D341Med (cell line): ENCODE results near the gene GJB6.
"Not testable (repeated sequence)": the region's sequence is repeated elsewhere in the genome, so short reads cannot be mapped to it uniquely, and the experiment has no call there.

Experiments used
- DNase-seq: peaks from one replicate; pipeline ENCODE4 v3.0.0; 2012; ENCODE audit warnings: low spot score

Gene GJB6

DNA sequence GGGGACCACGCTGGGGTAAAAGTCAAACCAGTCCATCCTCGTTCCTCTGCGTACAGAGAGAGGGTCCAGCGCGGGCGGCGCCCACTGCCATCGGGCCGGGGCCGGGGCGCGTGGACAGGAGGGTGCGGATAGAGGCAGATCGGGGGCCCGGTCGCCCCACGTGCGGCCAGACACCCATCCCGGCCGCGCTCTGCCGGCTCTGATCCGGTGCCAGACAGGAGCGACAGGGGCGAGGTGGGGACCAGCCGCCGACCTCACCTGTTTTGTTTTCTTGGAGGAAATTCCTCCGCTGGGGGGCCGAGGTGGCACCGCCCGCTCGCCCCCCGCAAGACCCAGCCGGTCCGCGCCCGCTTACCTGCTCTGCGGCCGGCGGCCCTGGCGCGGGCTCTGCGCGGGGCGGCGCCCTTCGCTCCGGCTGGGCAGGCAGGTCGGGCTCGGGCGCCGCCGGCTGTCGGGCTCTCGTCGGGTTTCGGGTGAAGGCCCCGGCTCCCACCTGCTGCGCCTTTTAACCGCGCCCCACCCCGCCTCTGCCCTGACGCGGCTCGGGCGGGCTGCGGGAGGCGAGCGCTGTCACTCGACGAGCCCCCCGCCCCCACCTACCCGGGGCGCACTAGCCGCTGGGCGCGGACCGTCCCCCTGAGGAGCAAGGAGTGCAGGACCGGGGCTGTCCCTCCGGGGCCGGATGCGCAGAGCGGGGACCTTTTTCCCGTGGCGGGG, at the start of gene GJB6:
Gene GJB6, minus strand, starts transcription at position 481 of the 717 bp plus-strand sequence. CDS start 8,839 bp downstream, outside the sequence.
- peak; percentile 68 for DNase-seq

DNA sequence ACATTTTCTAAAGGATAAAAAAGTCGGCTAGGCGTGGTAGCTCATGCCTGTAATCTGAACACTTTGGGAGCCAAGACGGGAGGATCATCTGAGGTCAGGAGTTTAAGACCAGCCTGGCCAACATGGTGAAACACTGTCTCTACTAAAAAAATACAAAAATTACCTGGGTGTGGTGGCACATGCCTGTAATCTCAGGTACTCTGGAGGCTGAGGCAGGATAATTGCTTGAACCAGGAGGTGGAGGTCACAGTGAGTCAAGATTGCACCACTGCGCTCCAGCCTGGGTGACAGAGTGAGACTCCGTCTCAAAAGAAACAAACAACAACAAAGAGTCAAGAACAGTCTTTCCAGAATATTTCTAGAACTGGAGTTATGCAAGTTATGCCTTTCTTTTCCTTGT, 44.8 kb upstream of the GJB6 start:
- not testable (repeated sequence) for DNase-seq

DNA sequence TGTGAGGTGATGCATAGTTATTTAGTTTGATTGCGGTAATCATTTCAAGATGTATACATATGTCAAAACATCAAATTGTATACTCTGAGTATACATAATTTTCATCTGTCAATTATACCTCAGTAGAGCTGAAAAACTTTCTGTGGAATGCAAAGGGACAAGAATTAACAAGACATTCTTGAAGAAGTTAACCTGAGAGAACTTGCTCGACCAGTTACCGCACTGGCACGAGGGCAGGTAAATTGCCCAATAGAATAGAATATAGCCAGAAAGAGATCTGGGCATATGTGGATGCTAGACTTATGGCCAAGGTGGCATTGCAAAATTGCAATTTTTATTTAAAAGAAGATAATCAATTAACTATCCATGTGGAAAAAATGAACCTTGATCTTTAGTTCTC, 42.3 kb upstream of the GJB6 start:
- DNase-seq, result no peak

DNA sequence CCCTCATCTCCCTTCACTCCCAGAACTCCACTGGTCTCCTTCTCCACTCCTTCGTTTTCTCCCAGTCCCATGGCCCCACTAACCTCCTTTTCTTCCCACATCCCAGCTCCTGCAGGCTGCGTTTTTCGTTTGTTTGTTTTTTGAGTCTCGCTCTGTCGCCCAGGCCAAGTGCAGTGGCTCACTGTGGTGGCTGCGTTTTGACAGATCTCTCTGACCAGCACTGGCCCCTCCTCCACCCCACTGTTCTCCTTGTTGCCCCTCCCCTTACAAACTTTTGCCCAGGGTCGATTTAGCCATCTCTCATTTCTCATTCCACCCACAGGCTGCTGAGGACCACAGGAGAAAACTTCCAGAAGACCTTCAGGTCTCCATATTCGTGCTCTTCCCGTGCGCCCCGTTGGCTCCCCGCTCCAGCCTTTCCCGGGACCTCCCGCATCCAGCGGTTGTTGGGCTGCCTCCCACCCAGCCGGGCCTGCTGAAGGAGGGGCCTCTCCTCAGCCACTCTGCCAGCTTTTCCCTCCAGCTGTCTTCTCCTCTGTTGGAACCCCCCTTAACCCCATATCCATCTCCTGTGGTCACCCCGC, 40.6 kb upstream of the GJB6 start:
- no peak for DNase-seq

DNA sequence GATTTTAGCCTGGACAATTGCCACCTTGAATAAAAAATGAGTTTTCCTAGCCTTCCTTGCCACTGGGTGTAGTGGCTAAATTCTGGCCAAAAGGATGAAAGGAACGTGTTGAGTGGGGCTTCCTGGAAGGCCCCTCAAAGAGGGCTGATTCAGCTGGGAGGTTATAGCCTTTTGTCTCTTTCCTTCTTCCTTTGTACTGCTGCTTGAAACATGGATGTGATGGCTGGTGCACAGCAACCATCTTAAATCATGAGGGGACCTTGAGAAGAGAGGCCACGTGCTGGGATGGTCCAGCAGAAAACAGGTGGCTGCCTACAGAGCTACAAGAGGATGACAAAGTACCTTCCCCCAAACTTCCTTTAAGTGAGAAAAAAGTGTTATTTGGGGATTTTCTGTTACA, 40.0 kb upstream of the GJB6 start:
- DNase-seq, result no peak

DNA sequence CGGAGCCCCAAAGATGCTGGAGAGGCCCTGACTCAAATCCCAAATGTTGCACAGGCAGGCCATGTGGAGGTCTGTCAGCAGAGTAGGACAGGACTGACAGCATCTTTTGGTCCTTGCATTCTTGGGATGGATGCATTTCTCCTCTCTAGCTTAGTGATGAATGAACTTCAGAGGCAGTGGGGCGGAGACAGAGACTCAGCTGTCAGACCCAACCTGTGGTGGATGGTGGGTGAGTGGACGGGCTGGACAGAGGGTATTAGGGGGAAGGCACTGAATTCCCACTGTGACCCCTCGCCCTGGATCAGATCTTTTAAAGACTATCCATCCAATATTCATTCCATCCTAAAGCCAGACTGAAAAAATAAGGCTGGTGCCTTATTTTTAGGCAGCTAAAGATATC, 39.3 kb upstream of the GJB6 start:
- no peak for DNase-seq

DNA sequence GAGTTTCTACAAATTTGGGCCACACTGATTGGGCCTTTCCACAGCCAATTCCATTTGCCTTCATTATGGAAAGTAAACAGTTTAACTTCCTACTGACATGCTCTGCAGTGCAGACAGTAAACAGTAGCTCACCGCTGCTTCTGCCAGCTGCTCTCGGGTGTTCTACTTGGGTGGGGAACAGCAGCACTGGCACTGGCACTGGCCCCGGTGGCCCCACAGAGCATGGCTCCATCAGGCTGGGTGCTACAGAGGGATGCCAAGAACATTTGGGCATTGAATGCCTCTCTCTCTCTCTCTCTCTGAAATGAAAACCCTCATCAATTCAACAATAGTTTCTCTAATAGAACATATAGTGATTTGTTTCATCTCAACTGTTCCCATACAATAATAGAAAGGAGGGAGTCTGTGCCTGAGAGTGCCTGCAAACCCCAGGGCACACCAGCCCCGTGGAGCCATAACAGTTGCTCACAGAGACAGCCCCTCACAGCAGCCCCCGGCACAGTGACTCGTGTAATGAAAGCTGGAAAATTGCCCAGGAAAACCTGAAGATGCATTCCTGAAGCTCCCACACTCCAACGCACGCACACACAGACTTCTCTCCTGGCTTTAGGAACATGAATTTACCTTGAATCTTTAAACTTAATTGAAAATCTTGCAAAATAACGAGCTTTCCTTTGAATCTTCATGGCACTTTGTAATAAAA, 38.2 kb upstream of the GJB6 start:
- DNase-seq, result no peak

DNA sequence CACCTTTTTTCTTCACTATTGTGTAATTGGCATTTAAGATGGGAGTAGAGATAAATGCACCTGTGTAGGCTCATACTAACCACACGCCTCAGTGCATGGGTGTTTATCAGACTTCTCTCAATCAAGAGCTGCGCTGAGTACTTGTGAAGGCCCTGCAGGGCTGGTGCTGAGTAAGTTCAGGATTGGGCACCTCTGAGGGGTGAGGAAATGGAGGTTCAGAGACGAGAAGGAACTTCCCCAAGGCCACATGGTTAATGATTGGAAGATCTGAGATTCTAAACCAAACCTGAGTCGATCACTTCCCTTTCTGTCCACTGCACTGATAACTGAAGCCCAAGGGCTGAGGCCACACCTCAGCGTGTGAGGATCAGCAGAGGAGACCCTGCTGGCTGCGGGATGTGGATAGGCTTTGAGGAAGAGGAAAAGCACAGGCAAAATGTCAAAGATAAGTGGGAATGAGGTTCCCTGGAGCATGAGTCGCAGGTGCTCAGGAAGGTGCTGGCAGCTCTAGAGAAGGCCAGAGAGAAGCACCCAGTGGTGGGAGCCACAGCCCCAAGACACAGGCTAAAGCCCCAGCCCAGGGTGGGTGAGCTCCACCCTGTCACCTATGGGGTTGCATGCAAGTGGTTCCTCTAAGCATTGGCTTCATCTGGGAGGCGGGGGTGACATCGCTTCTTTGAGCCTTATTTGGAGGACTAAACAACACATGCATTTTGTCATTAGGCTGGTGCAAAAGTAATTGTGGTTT, 32.3 kb upstream of the GJB6 start:
- DNase-seq, result no peak

DNA sequence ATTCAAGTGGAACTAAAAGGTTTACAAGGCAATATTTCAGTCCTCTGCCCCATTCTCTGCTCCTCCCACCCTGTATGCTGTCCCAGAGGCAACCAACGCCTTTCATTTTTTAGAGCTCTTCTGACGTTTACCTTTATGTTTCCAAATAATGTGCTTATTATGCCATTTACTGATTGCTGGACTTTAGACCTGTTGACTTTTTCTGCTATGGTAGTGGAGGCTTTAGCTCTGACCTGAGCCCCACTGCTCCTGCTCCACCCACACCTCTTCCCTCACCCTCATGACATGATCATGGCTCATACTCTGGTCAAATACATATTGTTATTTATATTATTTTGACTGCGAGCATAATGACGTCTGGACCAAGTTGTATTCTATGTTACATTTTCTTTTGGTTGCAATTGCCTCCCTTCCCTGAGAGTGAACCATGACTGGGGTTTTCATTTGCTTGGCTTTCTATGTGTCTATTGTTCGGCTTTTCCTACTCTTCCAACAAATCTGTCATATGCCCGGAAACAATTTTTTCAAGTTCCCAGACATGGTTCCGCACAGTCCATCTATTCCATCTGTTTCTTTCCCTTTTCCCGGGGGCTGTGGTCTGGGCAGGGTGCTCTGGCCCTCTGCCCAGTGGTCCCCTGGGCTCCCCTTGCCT, 31.4 kb upstream of the GJB6 start:
- no peak for DNase-seq

DNA sequence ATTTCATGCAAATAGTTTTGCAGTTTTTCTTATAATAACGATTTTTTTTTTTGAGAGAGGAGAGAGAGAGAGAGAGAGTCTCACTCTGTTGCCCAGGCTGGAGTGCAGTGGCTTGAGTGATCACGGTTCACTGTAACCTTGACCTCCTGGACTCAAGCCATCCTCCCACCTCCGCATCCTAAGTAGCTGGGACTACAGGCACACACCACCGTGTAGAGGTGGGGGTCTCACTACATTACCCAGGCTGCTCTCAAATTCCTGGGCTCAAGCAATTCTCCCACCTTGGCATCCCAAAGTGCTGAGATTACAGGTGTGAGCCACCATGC, 26.8 kb upstream of the GJB6 start:
- no peak for DNase-seq

DNA sequence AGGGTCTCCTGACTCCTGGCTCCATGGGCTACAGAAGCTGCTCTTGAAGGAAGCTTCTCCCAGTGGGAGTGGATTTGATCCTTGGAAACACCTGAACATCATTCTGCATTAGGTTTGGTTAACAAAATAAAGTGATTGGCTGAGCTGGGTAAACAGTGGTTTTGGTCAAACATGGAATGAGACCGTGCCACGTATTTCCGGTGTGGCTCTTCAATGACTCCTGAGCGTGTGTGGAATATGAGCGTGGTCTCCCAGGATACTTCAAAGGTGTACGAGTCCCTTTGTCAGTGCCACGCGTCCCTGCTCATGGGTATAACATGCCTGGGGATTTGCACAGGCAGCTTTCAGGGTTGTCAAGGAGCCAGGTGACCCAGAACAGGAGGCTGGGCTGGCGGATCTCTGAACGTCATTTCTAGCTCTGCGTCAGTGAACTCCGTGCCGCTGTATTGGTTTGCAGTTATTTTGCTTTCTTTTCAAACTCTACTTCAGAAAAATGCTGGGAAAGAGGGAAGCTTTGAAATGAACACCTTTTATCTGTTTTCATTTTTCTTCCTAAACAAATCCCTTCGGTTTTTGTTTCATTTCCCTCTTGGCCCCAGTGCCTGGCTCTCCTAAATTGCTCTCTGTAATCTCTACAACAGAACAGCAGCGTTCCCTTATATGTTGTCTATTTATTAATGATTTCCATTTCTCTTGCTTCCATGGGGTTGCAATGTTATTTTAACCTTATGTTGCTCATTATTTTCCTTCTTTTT, 26.3 kb upstream of the GJB6 start:
- DNase-seq, result no peak

DNA sequence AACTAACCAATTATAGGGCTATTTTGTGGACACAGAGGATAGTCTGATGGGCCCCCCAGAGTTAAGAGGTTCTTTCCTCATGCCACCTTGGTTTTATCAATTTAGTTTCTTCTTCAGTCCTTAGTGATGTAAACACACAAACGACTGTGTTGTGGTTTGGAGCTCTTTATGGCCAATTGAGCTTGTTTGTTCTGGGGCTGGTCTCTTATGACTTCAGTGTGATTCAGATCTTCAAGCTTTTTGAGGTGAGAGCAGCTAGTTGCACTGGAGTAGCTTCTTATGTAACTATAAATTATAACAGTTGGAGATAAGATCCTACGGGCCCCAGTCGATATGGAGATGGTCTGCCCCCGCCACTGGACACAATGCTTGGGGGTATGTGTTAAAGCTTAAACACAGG, 22.0 kb upstream of the GJB6 start:
- no peak for DNase-seq

DNA sequence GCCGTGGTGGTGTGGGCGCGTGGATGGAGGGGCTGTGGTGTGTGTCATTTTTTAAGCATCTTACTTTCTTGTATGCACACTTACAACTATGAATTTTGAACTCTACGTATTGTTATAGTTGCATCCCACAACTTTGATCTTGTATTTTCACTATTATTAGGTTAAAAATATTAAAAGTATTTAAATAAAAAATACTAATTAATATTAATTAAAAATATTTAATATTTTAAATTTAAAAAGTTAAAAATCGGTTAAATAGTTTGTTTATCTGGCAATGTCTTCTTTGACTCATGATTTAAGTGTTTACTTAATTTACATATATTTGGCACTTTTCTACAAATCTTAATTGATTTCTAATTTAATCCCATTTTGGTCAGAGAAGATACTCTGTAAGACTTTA, 17.8 kb upstream of the GJB6 start:
- DNase-seq, result no peak

DNA sequence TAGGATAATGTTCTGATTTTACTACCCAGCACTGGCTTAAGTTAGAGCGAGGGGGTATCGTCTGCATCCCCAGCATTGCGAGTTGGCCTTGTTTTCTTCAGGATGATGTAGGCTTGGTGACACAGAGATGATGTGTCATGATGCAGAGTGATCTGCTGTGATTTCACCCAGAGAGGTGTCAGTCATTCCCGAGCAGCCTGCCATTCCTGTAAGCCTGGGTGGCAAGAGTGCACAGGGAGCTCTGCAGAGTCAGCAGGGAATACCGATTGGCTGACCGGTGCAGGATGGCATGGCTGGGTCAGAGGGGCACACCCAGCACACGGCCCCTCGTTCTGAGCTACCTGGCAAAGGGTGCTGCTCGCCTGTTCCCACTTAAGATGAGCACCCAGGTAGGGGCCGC, 15.8 kb upstream of the GJB6 start:
- DNase-seq, result no peak

DNA sequence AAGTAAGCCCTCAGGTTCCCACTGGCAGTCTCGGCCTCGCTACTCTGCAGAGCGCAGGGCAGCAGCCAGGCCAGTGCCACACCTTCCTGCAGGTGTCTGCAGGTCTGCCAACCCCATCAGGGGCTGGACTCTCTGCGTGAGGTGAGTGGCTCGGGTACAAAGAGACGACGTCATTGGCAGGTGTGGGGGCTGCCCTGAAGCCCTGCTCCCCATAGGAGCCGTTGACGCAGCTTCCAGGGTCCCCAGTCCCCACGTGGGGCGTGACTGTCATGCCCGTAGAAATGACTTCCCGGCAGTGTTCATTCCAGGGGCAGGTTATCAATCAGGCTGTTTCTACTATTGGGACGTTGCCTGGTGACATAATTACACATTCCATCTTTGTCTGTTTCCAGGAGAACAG, 15.3 kb upstream of the GJB6 start:
- DNase-seq, result no peak

DNA sequence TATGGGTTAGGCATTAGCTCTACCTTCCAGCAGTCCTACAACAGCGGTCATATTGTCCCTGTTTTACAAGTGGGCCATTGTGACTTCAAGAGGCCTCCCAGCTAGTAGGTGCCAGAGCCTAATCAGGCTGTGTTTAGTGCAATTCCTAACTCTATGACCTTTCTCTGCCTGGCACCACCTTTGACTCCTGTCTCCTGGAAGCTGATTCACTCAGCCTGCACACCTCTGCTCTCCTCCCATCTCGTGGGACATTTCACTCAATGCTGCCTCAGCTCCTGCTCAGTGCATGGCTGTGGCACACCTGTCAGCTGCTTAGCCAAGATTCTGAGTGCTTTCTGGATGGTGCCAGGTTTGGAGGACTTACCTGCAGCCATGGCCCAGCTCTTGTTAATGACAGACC, 9.5 kb upstream of the GJB6 start:
- no peak for DNase-seq

DNA sequence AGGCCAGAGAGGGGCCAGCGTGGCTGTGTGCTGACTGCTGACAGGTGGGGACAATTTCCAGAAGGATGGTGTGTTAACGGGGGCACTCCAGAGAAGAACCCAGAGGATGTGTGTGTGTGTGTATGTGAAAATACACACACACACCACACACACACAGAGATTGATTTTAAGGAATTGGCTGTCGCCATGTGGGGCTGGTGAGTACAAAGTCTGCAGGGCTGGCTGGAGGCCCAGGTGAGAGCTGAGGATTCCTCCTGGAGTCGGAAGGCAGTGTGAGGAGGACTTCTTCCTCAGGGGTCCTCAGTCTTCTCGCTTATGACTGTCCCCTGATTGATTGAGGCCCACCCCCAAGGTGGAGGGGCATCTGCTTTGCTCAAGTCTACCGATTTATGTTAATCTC, 7.6 kb upstream of the GJB6 start:
- no peak for DNase-seq

DNA sequence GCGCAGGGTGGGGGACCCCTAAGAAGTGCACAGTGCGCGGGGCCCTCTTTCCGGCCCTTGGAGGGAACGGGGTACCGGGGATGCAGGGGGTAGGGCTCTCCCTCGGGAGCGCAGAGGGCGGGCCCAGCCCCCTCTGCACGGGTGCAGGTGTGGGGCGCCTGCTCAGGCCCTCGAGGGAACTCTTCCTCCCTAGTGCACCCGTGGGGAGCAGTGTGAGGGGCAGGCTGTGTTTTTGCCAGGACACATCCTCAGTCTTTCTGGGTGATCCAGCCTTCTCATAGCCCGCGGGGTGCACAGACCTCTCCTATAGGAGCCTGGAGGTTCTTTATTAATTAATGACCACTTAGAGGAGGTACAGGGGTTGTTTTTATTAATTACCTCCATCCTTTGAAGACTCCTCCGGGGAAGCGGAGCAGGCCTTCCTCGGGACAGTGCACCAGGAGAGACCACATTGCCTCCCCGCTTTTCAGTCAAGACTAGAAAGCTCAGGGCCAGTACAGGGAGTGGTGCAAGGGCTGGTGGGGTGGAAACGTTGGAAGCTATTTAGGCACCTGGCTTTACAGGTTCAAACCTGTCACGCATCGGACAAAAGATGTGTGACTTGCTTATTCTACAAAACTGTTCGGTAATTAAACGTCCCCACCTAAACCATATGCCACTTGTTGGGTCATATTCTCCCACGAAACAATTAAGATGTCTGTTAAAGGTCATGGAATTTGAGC, 598 bp upstream of the GJB6 start:
- DNase-seq, result no peak

DNA sequence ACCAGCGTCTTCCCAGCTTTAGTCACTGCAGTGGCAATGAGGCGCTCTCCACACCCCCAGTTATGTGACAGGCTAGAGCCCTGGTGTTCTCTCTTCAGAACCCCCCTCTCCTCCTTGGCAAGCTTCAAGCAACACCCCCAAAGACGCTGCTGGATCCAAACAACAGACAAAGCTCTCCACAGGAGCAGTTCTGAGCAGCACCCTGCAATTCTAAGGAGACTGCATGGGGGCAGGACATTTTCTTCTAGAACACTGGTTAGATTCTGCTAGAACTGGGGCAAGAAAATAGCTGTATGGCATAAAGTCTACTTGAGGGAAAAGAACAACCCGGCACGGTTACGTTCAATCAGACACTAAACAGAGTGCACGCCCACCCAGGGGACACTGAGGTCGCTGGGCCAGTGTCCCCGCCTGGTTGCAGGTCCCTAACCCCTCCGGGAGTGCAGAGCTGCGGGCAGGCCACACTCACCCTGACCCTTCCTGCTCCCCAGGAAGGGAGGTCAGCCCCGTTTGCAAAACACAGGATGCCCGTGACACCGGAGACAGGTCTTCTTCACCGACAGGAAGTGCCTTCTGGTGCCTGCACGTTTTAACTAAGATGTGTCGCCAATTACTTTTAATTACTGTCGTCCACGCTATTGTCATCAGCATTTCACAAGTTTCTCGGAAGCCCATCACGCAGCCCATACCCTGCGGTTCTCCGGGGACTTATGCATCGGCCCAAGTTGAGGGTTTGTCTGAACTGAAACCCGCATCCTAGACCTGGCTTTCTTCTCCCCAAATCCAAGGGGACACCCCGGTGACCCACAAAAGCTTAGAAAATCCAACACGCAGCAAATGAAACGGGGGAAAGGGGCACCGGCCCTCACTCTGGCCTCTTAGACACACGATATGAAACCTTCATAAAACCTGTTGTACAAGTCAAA, 943 bp downstream of the GJB6 start:
- no peak for DNase-seq

DNA sequence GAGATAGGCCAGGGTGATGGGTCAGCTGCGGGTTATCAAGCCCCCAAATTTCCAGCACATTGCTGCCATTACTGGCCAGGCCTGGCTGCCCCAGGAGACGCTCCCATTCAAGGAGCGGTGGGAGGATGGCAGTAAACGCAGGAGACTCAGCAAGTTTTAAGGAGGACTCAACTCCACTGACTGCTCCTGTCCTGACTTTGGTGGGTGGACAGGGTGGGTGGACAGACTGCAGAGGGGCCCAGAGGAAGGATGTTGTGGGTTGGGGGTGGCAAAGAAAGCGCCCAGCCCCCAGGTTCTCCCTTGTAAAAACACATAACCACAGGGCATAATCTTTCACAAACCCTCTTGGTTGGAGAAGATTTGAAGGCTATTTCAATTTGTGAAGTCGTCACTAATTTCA, 4.4 kb downstream of the GJB6 start:
- DNase-seq, result no peak
